ENCODE data around the gene CFAP221.

CFAP221 gene

GRCh38 chr2:119544075-119544938, at the start of gene CFAP221:
Gene CFAP221 (plus strand): TSS chr2:119544449. CDS start chr2:119546132, 1,683 bp downstream.
- no peak for DNase-seq

- DNase-seq, result no peak
Measured at GRCh38 chr2:119495948-119496347, 48.3 kb upstream of the CFAP221 start.

- no peak for DNase-seq
Measured at GRCh38 chr2:119496682-119497081, 47.6 kb upstream of the CFAP221 start.

DNA sequence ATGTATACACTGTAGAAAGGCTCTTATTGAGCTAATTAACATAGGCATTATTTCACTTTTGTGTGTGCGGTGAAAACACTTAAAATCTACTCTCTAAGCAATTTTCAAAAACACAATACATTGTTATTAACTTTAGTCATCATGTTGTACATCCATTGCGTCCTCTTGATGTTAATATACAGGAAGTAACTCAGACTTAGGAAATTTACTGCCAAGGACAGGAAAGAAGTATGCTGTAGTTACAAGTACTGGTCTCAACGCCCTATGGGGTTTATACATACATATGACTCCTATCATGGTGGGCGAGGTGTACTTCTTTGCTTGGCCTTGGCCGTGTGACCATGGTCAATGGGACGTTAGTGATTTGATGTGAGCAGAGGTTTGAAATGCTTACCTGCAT, 35.5 kb upstream of the CFAP221 start:
- no peak for DNase-seq

DNA sequence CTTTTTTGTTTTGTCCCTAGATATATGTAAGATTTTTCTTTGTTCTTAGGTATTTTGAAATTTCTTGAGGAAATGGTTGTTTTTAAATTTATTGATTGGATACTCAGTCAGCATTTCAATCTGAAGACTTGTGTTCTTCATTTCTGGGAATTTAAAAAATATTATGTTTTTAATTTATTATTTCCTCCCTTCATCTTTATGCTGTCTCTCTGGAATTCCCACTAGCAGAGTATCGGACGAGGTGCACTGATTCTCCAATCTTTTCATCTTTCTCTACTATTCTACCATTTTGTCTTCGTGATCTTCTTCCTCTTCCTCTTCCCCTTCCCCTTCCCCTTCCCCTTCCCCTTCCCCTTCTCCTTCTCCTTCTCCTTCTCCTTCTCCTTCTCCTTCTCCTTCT, 32.3 kb upstream of the CFAP221 start:
- no peak for DNase-seq

GRCh38 chr2:119512946-119513345, 31.3 kb upstream of the CFAP221 start:
- DNase-seq, result no peak

DNA sequence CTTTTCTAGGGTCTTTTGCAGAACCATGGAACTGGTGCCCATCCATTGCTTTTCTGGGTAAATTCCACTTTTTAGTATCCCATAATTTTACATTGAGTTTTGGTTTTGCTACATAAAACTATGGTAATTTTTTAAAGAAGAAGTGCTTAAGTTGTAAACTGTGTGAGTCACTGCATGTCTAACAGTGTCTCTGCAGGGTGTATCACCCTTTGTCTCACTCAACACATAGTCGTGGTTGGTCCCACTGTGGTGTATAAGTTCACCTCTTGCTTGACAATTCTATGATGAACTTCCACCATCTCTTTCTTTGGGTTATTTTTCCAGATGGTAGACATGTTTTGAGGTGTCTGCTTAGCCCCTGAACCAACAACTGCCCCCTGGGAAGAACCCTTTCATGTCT, 30.4 kb upstream of the CFAP221 start:
- no peak for DNase-seq

DNA sequence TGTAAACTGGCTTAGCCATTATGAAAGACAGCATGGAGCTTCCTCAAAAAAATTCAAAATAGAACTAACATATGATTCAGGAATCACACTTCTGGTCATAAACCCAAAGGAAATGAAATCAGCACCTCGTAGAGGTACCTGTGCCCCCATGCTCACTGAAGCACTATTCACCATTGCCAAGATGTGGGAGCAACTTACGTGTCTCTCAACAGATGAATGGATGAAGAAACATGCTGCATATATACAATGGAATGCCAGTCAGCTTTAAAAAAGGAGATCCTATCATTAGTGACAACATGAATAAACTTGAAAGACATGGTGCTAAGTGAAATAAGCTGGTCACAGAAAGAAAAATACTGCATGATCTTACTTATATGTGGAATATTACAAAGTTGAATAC, 28.1 kb upstream of the CFAP221 start:
- DNase-seq, result no peak

DNA sequence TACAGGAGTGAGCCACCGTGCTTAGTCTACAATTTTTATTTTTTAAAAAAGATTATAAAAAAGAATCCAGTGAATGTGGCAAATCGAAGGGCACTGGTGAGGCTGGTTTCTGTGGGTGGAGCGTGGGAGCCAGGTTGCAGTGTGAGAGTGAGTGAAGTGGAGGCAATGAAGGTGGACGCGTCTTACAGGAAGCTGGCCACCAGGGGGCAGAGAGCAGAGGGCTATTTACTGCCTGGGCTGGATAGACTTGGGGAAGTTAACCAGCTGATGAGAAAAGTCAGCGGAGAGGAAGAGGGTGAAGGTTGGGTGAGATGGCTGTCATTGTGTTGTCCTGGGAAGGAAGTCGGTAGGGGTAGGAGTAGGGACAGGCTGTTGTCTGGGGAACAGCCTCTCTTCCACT, 26.8 kb upstream of the CFAP221 start:
- DNase-seq, result no peak

GRCh38 chr2:119518401-119519056, 25.7 kb upstream of the CFAP221 start:
- DNase-seq, result no peak

DNA sequence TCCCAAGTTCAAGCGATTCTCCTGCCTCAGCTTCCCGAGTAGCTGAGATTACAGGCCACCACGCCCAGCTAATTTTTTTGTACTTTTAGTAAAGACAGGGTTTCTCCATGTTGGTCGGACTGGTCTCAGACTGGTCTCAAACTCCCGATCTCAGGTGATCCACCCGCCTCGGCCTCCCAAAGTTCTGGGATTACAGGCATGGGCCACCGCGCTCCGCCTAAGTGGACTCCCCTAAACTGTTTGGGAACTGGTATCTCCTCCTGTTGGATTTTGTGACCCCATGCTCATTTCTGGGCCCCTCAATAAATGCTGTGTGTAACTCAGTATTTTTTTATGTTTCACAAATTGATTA, 25.2 kb upstream of the CFAP221 start:
- DNase-seq, result no peak

- DNase-seq, result no peak
Measured at GRCh38 chr2:119520696-119521432, 23.4 kb upstream of the CFAP221 start.

- DNase-seq, result no peak
Measured at GRCh38 chr2:119521433-119522050, 22.7 kb upstream of the CFAP221 start.

DNA sequence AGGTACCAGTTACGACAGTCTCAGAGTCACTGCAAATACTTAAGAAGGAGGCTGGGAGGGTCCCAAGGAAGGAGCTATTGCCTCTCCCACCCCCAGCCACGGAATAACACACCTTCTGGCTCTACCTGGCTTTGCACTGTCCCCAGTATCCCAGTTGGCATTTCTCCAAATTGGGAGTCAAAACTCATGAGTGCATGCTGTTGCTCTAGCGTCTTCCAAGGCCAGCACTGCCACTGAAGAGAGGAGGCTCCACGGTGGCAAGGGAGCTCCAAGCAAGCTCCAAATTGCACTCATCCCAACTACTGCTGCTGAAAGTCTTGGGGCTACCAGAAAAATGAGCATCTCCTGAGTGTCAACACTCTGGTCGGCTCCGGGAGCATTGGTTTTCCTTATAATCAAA, 21.6 kb upstream of the CFAP221 start:
- DNase-seq, result no peak

GRCh38 chr2:119523383-119523951, 20.8 kb upstream of the CFAP221 start:
- DNase-seq, result no peak

DNA sequence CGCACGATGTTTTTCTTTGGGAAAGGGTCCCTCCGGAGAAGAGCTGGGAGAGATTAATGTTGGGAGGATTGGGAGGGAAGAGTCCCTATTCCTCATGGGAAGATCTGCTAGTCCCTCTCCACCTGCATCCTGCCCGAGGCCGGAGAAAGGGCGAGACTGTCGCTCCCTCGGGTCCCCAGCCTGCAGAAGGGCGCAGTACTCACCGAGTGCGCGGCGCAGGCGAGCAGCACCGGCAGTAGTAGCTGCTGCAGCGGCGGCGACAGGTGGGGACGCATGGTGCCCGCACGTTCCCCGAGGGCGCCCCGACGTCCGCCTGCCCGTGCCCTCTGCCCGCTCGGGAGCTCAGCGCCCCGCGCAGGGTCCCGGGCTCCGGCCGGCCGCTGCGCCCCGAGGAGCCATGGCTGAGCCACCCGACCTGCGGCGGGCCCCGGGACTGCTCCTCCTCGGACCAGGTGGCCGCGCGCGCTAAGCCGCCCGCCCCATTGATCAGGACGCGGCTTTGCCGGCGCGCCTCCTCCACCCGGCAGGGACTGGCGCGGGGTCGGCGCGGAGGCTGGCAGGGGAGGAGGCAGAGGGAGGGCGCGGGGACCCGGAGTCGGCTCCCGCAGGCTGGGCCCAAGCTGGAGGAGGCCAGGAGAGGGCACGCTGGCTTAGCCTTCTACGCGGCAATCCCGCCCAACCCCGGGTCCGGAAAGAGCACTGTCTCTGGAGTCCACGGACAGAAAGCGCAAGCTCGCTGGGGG, 20.1 kb upstream of the CFAP221 start, which contains the start of gene SCTR:
TSS of gene SCTR (minus strand) at position 532 of the 743 bp plus-strand sequence. CDS start at position 275, 257 bp downstream.
- no peak for DNase-seq

DNA sequence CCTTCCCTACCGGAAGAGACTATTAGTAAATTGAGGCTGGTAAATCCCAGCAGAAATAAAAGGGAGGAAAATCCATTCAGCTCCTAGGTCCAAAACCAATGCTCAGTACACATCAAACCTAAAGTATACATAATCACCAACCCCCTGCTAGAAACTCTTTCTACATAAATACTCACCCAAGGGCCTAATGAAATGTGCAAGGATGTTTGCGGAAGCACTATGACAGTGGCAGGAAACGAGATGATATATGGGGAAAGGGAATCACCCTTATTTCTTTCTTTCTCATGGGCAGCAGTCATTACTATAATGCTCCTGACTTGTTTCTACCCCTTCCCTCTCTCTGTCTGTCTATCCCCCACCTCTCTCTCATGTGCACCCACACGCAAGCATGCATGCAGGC, 18.6 kb upstream of the CFAP221 start:
- no peak for DNase-seq

GRCh38 chr2:119527999-119528398, 16.2 kb upstream of the CFAP221 start:
- no peak for DNase-seq

- no peak for DNase-seq
Measured at GRCh38 chr2:119531292-119531691, 13.0 kb upstream of the CFAP221 start.

GRCh38 chr2:119533560-119533959, 10.7 kb upstream of the CFAP221 start:
- no peak for DNase-seq

DNA sequence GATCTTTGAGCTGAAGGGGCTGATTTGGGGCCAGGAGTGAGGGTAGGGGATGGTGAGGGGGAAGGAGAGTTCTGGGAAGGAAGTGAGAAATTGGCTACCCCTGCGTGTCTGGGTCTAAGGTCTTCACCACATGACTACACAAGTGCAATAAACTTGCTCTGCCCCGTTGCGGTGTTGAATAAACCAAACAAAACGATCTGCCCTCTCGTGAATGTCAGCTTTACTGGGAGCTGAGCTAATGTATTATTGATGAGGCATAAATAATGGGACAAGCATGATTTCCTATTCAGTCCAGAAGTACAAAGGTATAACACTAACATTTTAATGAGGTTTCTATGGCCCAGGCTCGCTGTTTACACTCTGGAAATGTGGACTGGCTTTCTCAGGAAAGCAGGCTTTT, 8.0 kb upstream of the CFAP221 start:
- DNase-seq, result no peak

DNA sequence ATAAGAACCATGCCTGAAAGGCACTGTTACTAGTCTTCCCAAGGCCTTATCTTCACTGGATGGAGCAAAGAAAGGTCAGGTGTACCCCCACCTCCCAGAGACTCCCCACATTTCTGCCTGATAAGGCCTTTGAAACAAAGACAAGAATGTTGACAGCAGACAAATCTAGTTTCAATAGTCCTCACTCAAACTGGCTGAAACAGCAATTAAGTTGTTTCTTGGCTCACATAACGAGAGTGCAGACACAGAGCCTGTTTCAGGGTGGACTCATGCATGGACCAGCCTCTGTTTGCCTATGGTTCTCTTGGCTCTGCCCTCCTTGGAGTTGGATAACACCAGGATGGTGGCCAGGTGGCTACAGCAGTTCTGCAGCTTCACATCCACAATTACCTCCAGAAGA, 7.5 kb upstream of the CFAP221 start:
- no peak for DNase-seq
